ENCODE results near the gene MMP24. TPM values are rescaled to one million over a fixed set of nuclear protein-coding genes. Genes with fewer than 3 reads are reported as not detected.

The MMP24 gene
- polyA plus RNA-seq, 1 of the 3 experiments (the other 2 are of a cell fraction), result 18.1 TPM

DNA sequence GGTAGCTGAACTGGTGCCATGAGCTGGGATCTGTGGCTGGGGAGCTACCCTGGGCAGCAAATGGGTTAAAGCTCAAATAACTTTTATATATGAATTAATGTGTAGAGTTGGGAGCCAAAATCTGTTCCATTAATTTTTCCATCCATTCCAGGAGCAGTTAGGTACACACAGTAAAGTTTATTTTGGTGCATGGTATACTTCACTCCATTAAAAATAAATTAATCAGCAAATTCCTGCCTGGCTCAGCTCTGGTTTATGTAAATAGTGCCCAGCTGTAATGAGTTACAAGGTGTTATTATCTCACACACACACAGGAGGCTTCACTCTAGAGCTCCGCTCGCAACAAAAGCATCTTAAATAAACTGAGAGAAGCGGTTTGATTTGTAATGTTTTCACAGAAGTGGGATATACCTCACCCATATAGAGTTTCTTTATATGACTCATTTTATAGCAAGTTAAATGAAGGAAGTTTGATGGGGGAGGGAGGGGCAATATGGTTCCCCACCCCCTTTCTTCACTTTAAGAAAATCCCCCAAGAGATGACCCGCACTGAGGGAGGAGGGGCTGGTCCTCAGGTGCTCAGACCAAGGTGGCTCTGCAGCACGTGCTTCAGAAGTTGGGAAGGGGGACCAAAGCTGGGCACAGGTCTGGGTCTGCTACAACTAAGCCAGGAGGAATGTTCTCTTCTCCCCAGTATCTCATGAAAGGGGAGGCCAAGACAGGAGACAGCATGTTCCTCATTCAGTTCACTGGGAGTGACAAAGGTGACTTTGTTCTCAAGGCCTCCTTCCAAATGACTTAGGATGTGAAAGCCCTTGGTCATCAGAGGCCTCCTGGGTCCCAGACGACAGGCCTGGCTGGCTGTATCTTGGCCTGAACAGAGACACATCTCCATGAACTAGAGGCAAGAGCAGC, 76.2 kb downstream of the MMP24 start:
- 53% methylated on average over 5 of the region's 6 CpGs for WGBS (ENCODE audit: low lambda C conversion rate)
- POLR2A ChIA-PET, result interaction anchor here (0.6 to 2.5 kb wide), 2 partner anchors 137 to 152 kb away, joined by 5 to 6 read pairs; partner anchors contain the start of gene CEP250

DNA sequence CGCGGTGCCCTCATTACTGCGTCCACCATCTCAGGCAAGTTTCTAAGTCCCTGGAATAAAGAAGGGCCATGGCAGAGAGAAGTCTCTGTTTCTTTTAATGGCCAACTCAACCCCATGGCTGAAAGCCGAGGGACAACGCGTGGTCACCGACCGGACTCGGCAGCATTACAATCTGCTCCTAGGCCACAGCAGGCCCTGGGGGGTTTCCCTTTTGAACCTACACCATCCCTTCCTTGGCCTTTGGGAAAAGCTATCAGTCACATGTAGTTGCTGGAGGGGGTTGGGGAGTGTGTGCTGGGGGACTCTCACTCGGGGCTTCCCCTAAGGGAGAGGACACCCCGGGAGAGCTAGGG, 76.9 kb downstream of the MMP24 start:
- no peak overlapping the region for H3K4me3 ChIP-seq (ENCODE audit: low read depth in 2 of 2, low read length in 1 of 2)
- ChIA-PET POLR2A (interaction anchor here (2.5 kb wide), 1 partner anchor 151 kb away, joined by 6 read pairs; the partner anchor contains the start of gene CEP250), CTCF (interaction anchor here (0.5 to 16.5 kb wide), 26 partner anchors 8 to 160 kb away, joined by 3 to 323 read pairs (median 8); partner anchors contain the start of genes CEP250, EIF6 and GDF5)
- peaks cover 37% of the 10 kb centered on the region for H3F3A ChIP-seq (replicated peaks; ENCODE audit: insufficient read depth)
- peaks cover 29 to 51% of the 10 kb centered on the region in 2 experiments; a peak in 3 of 4 replicates for H3K4me1 ChIP-seq (ENCODE audit: control insufficient read depth in 1 of 2, insufficient read depth in 2 of 2, low read depth in 1 of 2, low read length in 1 of 2)
- no peak overlapping the region for H2AFZ ChIP-seq (ENCODE audit: low read depth)
- H3K27ac ChIP-seq (ENCODE audit: low read depth in 2 of 2, low read length in 1 of 2), result peak overlapping the region in 1 of 2 experiments; percentile 97; a peak in 2 of 4 replicates
- no peak for DNase-seq
- TF ChIP-seq, protein P1, sequence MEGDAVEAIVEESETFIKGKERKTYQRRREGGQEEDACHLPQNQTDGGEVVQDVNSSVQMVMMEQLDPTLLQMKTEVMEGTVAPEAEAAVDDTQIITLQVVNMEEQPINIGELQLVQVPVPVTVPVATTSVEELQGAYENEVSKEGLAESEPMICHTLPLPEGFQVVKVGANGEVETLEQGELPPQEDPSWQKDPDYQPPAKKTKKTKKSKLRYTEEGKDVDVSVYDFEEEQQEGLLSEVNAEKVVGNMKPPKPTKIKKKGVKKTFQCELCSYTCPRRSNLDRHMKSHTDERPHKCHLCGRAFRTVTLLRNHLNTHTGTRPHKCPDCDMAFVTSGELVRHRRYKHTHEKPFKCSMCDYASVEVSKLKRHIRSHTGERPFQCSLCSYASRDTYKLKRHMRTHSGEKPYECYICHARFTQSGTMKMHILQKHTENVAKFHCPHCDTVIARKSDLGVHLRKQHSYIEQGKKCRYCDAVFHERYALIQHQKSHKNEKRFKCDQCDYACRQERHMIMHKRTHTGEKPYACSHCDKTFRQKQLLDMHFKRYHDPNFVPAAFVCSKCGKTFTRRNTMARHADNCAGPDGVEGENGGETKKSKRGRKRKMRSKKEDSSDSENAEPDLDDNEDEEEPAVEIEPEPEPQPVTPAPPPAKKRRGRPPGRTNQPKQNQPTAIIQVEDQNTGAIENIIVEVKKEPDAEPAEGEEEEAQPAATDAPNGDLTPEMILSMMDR (IDR thresholded peaks at IDR 0.05), result no peak
- TF ChIP-seq, protein P2, sequence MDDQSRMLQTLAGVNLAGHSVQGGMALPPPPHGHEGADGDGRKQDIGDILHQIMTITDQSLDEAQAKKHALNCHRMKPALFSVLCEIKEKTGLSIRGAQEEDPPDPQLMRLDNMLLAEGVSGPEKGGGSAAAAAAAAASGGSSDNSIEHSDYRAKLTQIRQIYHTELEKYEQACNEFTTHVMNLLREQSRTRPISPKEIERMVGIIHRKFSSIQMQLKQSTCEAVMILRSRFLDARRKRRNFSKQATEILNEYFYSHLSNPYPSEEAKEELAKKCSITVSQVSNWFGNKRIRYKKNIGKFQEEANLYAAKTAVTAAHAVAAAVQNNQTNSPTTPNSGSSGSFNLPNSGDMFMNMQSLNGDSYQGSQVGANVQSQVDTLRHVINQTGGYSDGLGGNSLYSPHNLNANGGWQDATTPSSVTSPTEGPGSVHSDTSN (IDR thresholded peaks at IDR 0.05), result no peak
- TF ChIP-seq GABPA (IDR thresholded peaks at IDR 0.05; ENCODE audit: low read depth), result no peak
- no peak for TF ChIP-seq CHD2 (IDR thresholded peaks at IDR 0.05; ENCODE audit: low read length, partially characterized antibody)
- TF ChIP-seq TEAD4 (IDR thresholded peaks at IDR 0.05; ENCODE audit: borderline replicate concordance, insufficient read depth), result no peak
- H4K20me1 ChIP-seq (ENCODE audit: insufficient read depth), result no peaks in the 10 kb centered on the region
- no peaks in the 10 kb centered on the region for H3K27me3 ChIP-seq (ENCODE audit: insufficient read depth)
- H3K36me3 ChIP-seq (replicated peaks in 1 of 2; ENCODE audit: control insufficient read depth in 1 of 2, insufficient read depth in 2 of 2, low read length in 1 of 2), result no peaks in the 10 kb centered on the region
- H3K4me2 ChIP-seq, result 0 out of 2 replicates have a peak overlapping the region, but pooled peaks have one; percentile 8
- H3K79me2 ChIP-seq (ENCODE audit: insufficient read depth), result no peaks in the 10 kb centered on the region
- H3K9me3 ChIP-seq, result no peaks in the 10 kb centered on the region
- H3K9ac ChIP-seq, result peak overlapping the region; percentile 30
- 78% methylated on average over 11 of the region's 11 CpGs for WGBS (ENCODE audit: low lambda C conversion rate)
- no peaks in the 10 kb centered on the region for H3K9me2 ChIP-seq

More for the DNA sequence above, 76.2 kb downstream of the MMP24 start:
- Histone ChIP-seq H3K36me3 (replicated peaks in 1 of 2; ENCODE audit: control insufficient read depth in 1 of 2, insufficient read depth in 2 of 2, low read length in 1 of 2) (no peaks in the 10 kb centered on the region), H3K4me2 (peak overlapping the region; percentile 8; the same call in 1 of the 2 replicates), H3K27me3 (ENCODE audit: insufficient read depth) (no peaks in the 10 kb centered on the region), H3K9ac (peak overlapping the region; percentile 30; the same call in 1 of the 2 replicates), H3K4me1 (ENCODE audit: control insufficient read depth in 1 of 2, insufficient read depth in 2 of 2, low read depth in 1 of 2, low read length in 1 of 2) (peaks cover 22 to 45% of the 10 kb centered on the region in 2 experiments; a peak in 3 of 4 replicates), H3K4me3 (ENCODE audit: low read depth in 2 of 2, low read length in 1 of 2) (no peak overlapping the region), H2AFZ (ENCODE audit: low read depth) (no peak overlapping the region), H3K79me2 (ENCODE audit: insufficient read depth) (no peaks in the 10 kb centered on the region), H3F3A (replicated peaks; ENCODE audit: insufficient read depth) (peaks cover 30% of the 10 kb centered on the region), H3K9me2 (no peaks in the 10 kb centered on the region), H3K27ac (ENCODE audit: low read depth in 2 of 2, low read length in 1 of 2) (peak overlapping the region in 1 of 2 experiments; percentile 97; a peak in 2 of 4 replicates), H4K20me1 (ENCODE audit: insufficient read depth) (no peaks in the 10 kb centered on the region), H3K9me3 (no peaks in the 10 kb centered on the region)
- CTCF ChIA-PET, result interaction anchor here (0.6 to 16.5 kb wide), 21 partner anchors 7 to 152 kb away, joined by 3 to 323 read pairs (median 8); partner anchors contain the start of genes CEP250, EIF6 and GDF5
- no peak for DNase-seq
- 0 out of 2 replicates have a peak, but pooled peaks have one; percentile 13 for TF ChIP-seq ELF1 (IDR thresholded peaks at IDR 0.05)
- TF ChIP-seq RAD21 (IDR thresholded peaks at IDR 0.05; ENCODE audit: low read length), result no peak
- peak; percentile 27; the same call in 1 of the 2 replicates for TF ChIP-seq TCF12 (IDR thresholded peaks at IDR 0.05)
- no peak for TF ChIP-seq GABPA (IDR thresholded peaks at IDR 0.05; ENCODE audit: low read depth)
- no peak for TF ChIP-seq EZH2phosphoT487 (IDR thresholded peaks at IDR 0.05; ENCODE audit: borderline replicate concordance, low read depth)
- peak; percentile 54; the same call in 1 of the 2 replicates for TF ChIP-seq FOSL2 (IDR thresholded peaks at IDR 0.05; ENCODE audit: borderline replicate concordance, low read depth)
- TF ChIP-seq, protein P2 (IDR thresholded peaks at IDR 0.05), result peak; percentile 23; the same call in 1 of the 2 replicates
- TF ChIP-seq, protein P3, sequence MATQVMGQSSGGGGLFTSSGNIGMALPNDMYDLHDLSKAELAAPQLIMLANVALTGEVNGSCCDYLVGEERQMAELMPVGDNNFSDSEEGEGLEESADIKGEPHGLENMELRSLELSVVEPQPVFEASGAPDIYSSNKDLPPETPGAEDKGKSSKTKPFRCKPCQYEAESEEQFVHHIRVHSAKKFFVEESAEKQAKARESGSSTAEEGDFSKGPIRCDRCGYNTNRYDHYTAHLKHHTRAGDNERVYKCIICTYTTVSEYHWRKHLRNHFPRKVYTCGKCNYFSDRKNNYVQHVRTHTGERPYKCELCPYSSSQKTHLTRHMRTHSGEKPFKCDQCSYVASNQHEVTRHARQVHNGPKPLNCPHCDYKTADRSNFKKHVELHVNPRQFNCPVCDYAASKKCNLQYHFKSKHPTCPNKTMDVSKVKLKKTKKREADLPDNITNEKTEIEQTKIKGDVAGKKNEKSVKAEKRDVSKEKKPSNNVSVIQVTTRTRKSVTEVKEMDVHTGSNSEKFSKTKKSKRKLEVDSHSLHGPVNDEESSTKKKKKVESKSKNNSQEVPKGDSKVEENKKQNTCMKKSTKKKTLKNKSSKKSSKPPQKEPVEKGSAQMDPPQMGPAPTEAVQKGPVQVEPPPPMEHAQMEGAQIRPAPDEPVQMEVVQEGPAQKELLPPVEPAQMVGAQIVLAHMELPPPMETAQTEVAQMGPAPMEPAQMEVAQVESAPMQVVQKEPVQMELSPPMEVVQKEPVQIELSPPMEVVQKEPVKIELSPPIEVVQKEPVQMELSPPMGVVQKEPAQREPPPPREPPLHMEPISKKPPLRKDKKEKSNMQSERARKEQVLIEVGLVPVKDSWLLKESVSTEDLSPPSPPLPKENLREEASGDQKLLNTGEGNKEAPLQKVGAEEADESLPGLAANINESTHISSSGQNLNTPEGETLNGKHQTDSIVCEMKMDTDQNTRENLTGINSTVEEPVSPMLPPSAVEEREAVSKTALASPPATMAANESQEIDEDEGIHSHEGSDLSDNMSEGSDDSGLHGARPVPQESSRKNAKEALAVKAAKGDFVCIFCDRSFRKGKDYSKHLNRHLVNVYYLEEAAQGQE (IDR thresholded peaks at IDR 0.05; ENCODE audit: low read depth, low read length), result no peak

All from SK-N-SH (cell line).